ENCODE measurements around the gene TTLL9.

Gene TTLL9

GRCh38 chr20:31956556-31957526, 86.4 kb downstream of the TTLL9 start:
- no peak overlapping the region for H3K4me3 ChIP-seq (ENCODE audit: low read depth, low read length)
- no peak for DNase-seq (ENCODE audit: low read depth)
- TF ChIP-seq MAX (IDR thresholded peaks at IDR 0.05; ENCODE audit: low read depth, low read length): no peak
- TF ChIP-seq CTCF (IDR thresholded peaks at IDR 0.05; ENCODE audit: low read depth, low read length): no peak
- no peak for TF ChIP-seq MYC (IDR thresholded peaks at IDR 0.05; ENCODE audit: low read depth, low read length)
- TF ChIP-seq POLR2A (IDR thresholded peaks at IDR 0.05; ENCODE audit: extremely low read depth, insufficient read length): no peak

GRCh38 chr20:31962761-31963160, 92.3 kb downstream of the TTLL9 start:
- no peak for DNase-seq (ENCODE audit: low read depth)

GRCh38 chr20:31963889-31964288, 93.5 kb downstream of the TTLL9 start:
- DNase-seq (ENCODE audit: low read depth): no peak
- no peak overlapping the region for H3K4me3 ChIP-seq (ENCODE audit: low read depth, low read length)
- TF ChIP-seq POLR2A (IDR thresholded peaks at IDR 0.05; ENCODE audit: extremely low read depth, insufficient read length) (no peak), MYC (IDR thresholded peaks at IDR 0.05; ENCODE audit: low read depth, low read length) (no peak), MAX (IDR thresholded peaks at IDR 0.05; ENCODE audit: low read depth, low read length) (no peak), CTCF (IDR thresholded peaks at IDR 0.05; ENCODE audit: low read depth, low read length) (no peak)

More at GRCh38 chr20:31962761-31963160, 92.3 kb downstream of the TTLL9 start:
- TF ChIP-seq MYC (IDR thresholded peaks at IDR 0.05; ENCODE audit: low read depth, low read length): no peak
- no peak for TF ChIP-seq MAX (IDR thresholded peaks at IDR 0.05; ENCODE audit: low read depth, low read length)
- TF ChIP-seq POLR2A (IDR thresholded peaks at IDR 0.05; ENCODE audit: extremely low read depth, insufficient read length): no peak
- TF ChIP-seq CTCF (IDR thresholded peaks at IDR 0.05; ENCODE audit: low read depth, low read length): no peak
- H3K4me3 ChIP-seq (ENCODE audit: low read depth, low read length): no peak overlapping the region

- no peak for TF ChIP-seq CTCF (IDR thresholded peaks at IDR 0.05; ENCODE audit: low read depth, low read length)
- no peak for TF ChIP-seq MYC (IDR thresholded peaks at IDR 0.05; ENCODE audit: low read depth, low read length)
- TF ChIP-seq MAX (IDR thresholded peaks at IDR 0.05; ENCODE audit: low read depth, low read length): no peak
- no peak for TF ChIP-seq POLR2A (IDR thresholded peaks at IDR 0.05; ENCODE audit: extremely low read depth, insufficient read length)
- no peak overlapping the region for H3K4me3 ChIP-seq (ENCODE audit: low read depth, low read length)
- DNase-seq (ENCODE audit: low read depth): no peak
These were observed 96.7 kb downstream of the TTLL9 start for GRCh38 chr20:31966991-31967655.

- DNase-seq (ENCODE audit: low read depth): peak; percentile 64
- TF ChIP-seq POLR2A (IDR thresholded peaks at IDR 0.05; ENCODE audit: extremely low read depth, insufficient read length) (no peak), MAX (IDR thresholded peaks at IDR 0.05; ENCODE audit: low read depth, low read length) (no peak), MYC (IDR thresholded peaks at IDR 0.05; ENCODE audit: low read depth, low read length) (no peak), CTCF (IDR thresholded peaks at IDR 0.05; ENCODE audit: low read depth, low read length) (no peak)
- no peak within 1 kb of the TSS for H3K4me3 ChIP-seq (ENCODE audit: low read depth, low read length)
These were observed 97.4 kb downstream of the TTLL9 start, which contains the start of gene XKR7 for GRCh38 chr20:31967830-31968249. TSS of gene XKR7 (plus strand) at chr20:31968151. CDS start at chr20:31968176, 25 bp downstream.

All from NB4 (cell line).